Measurements from ENCODE around the gene TAF4B. TPM values are rescaled to one million over a fixed set of nuclear protein-coding genes. Genes with fewer than 3 reads are reported as not detected.

TAF4B gene
- total and polyA plus RNA-seq, 7 experiments from 2014 or later, result 7.3 to 15.7 (median 12.6) TPM

DNA sequence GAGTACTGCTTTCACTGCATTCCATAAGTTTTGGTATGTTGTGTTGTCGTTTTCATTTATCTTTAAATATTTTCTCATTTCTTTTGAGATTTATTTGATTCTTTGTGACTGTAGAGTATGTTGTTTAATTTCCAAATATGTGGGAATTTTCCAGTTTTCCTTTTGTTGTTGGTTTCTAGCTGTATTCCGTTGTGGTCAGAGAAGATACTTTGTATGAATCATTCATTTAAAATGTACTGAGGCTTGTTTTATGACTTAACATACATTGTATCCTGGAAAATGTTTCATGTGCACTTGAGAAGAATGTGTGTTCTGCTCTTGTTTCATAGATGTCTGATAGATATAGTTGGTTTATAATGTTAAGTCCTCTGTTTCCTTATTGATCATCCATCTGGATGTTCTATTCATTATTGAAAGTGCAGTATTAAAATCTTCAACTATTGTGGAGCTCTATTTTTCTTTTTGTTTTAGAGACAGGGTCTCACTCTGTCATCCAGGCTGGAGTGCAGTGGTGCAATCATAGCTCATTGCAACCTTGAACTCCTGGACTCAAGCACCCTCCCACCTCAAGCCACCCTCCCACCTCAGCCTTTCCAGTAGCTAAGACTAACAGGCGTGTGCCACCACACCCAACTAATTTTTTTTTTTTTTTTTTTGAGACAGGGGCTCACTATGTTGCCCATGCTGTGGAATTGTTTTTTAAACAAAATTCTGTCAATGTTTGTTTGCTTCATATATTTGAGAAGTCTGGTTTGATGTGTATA is 96.8 kb downstream of the TAF4B start:
- H3K36me3 Mint-ChIP-seq, result peaks cover 15 to 66% (median 41%) of the 10 kb centered on the region in 5 donors
- H3K4me1 Mint-ChIP-seq, result peaks cover 0 to 6% (median 0%) of the 10 kb centered on the region in 7 donors
- H3K27ac Mint-ChIP-seq, result peak overlapping the region in 1 of 9 donors; percentile 41
- ChIA-PET CTCF (no interaction called here), POLR2A (interaction anchor here (0.7 kb wide), 1 partner anchor 221 kb away, joined by 4 read pairs; no protein-coding TSS in a partner anchor)
- H3K27ac ChIP-seq (ENCODE audit: low read depth, low read length), result no peak overlapping the region
- no peaks in the 10 kb centered on the region for H3K9me3 ChIP-seq (ENCODE audit: control insufficient read depth in 2 of 3, low read length in 3 of 3)
- H3K4me3 ChIP-seq (ENCODE audit: low read length), result no peak overlapping the region
- ATAC-seq, result no peak
- no peaks in the 10 kb centered on the region for H3K9me3 Mint-ChIP-seq
- DNase-seq, result no peak
- intact Hi-C loops (cut with micrococcal nuclease), result no loop called here
- no peaks in the 10 kb centered on the region for H3K27me3 ChIP-seq (ENCODE audit: control insufficient read depth in 2 of 2, insufficient read depth in 2 of 2, low read length in 2 of 2)
- H3K4me3 Mint-ChIP-seq, result no peak overlapping the region
- H3K36me3 ChIP-seq (ENCODE audit: control insufficient read depth in 2 of 3, insufficient read depth in 3 of 3, low read length in 3 of 3), result peaks cover 0 to 12% (median 0%) of the 10 kb centered on the region in 3 experiments
- no peaks in the 10 kb centered on the region for H3K27me3 Mint-ChIP-seq
- no peaks in the 10 kb centered on the region for H3K4me1 ChIP-seq (ENCODE audit: control insufficient read depth in 2 of 2, insufficient read depth in 2 of 2, low read length in 2 of 2)

DNA sequence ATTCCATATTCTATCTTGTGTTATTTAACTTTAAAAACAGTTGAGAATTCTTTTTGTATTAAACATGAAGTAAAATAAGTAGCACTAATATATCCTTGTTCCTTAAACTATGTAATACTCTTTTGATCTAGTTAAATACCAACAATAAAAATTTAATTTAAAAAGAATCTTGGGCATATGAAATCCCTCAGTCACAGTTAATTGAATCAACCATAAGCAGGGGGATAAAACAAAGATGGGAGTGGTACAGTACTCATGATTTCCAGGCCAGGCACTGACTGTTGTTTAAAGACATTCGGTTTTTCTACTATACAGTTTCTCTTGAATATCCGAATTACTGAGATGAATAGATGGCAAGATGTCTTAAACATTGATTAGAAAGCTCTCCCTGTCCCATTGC is 99.5 kb downstream of the TAF4B start:
- POLR2A ChIA-PET, result no interaction called here

DNA sequence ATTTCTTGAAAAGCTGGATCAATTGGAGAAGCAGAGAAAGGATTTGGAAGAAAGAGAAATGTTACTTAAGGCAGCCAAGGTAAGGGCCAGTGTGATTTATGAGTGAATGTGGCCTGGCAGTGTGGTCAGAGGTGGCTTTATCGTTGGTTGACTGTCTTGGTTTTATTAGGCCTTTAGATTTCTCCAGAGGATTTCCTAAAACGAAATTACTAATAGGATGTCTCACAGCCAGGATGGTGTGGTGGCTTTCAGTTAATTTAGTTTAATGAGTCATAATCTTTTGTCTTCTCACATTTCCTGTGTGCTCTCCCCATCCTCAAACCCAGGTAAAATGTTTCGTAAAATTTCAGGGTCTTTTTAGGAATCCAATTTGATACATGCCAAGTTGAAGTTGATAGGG is 100.8 kb downstream of the TAF4B start:
- intact Hi-C loops (cut with micrococcal nuclease), result no loop called here
- peaks cover 0 to 6% (median 0%) of the 10 kb centered on the region in 7 donors for H3K4me1 Mint-ChIP-seq
- H3K4me3 ChIP-seq (ENCODE audit: low read length), result no peak overlapping the region
- DNase-seq (no peak), ATAC-seq (no peak)
- no peaks in the 10 kb centered on the region for H3K4me1 ChIP-seq (ENCODE audit: control insufficient read depth in 2 of 2, insufficient read depth in 2 of 2, low read length in 2 of 2)
- ChIA-PET CTCF (no interaction called here), POLR2A (no interaction called here)
- H3K27ac ChIP-seq (ENCODE audit: low read depth, low read length), result no peak overlapping the region
- no peaks in the 10 kb centered on the region for H3K9me3 ChIP-seq (ENCODE audit: control insufficient read depth in 2 of 3, low read length in 3 of 3)
- no peak overlapping the region for H3K4me3 Mint-ChIP-seq
- peaks cover 12 to 46% (median 21%) of the 10 kb centered on the region in 5 donors for H3K36me3 Mint-ChIP-seq
- no peaks in the 10 kb centered on the region for H3K27me3 Mint-ChIP-seq
- peak overlapping the region in 1 of 9 donors; percentile 11 for H3K27ac Mint-ChIP-seq
- no peaks in the 10 kb centered on the region for H3K27me3 ChIP-seq (ENCODE audit: control insufficient read depth in 2 of 2, insufficient read depth in 2 of 2, low read length in 2 of 2)
- H3K9me3 Mint-ChIP-seq, result no peaks in the 10 kb centered on the region
- H3K36me3 ChIP-seq (ENCODE audit: control insufficient read depth in 2 of 3, insufficient read depth in 3 of 3, low read length in 3 of 3), result peaks cover 0 to 16% (median 0%) of the 10 kb centered on the region in 3 experiments

More for the DNA sequence above, 99.5 kb downstream of the TAF4B start:
- intact Hi-C loops (cut with micrococcal nuclease), result no loop called here
- Histone ChIP-seq H3K27ac (ENCODE audit: low read depth, low read length) (no peak overlapping the region), H3K27me3 (ENCODE audit: control insufficient read depth in 2 of 2, insufficient read depth in 2 of 2, low read length in 2 of 2) (no peaks in the 10 kb centered on the region), H3K9me3 (ENCODE audit: control insufficient read depth in 2 of 3, low read length in 3 of 3) (no peaks in the 10 kb centered on the region), H3K4me1 (ENCODE audit: control insufficient read depth in 2 of 2, insufficient read depth in 2 of 2, low read length in 2 of 2) (no peaks in the 10 kb centered on the region), H3K36me3 (ENCODE audit: control insufficient read depth in 2 of 3, insufficient read depth in 3 of 3, low read length in 3 of 3) (peaks cover 0 to 23% (median 0%) of the 10 kb centered on the region in 3 experiments), H3K4me3 (ENCODE audit: low read length) (no peak overlapping the region)
- CTCF ChIA-PET, result no interaction called here
- Mint-ChIP-seq H3K4me3 (no peak overlapping the region), H3K27ac (peak overlapping the region in 1 of 9 donors; percentile 51), H3K27me3 (no peaks in the 10 kb centered on the region), H3K36me3 (peaks cover 15 to 58% (median 33%) of the 10 kb centered on the region in 5 donors), H3K4me1 (peaks cover 0 to 6% (median 0%) of the 10 kb centered on the region in 7 donors), H3K9me3 (no peaks in the 10 kb centered on the region)
- ATAC-seq, result no peak
- no peak for DNase-seq

DNA sequence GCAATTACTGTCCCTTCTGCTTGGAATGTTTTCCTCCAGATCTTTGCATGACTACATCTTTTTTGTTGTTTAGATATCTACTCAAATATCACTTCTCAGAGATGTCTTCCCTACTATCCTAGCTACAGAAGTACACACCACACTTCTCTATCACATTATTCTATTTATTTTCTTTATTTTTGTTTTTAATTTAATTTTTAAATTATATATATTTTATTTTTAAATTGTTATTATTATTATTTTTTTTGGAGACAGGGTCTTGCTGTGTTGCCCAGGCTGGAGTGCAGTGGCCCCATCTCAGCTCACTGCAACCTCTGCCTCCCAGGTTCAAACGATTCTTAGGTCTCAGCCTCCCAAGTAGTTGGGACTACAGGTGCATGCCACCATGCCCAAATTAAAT is 106.7 kb downstream of the TAF4B start:
- no peaks in the 10 kb centered on the region for H3K4me1 ChIP-seq (ENCODE audit: control insufficient read depth in 2 of 2, insufficient read depth in 2 of 2, low read length in 2 of 2)
- CTCF ChIA-PET, result no interaction called here
- H3K4me3 Mint-ChIP-seq, result no peak overlapping the region
- no peak for DNase-seq
- no peaks in the 10 kb centered on the region for H3K9me3 ChIP-seq (ENCODE audit: control insufficient read depth in 2 of 3, low read length in 3 of 3)
- no peak overlapping the region for H3K4me3 ChIP-seq (ENCODE audit: low read length)
- no peaks in the 10 kb centered on the region for H3K27me3 ChIP-seq (ENCODE audit: control insufficient read depth in 2 of 2, insufficient read depth in 2 of 2, low read length in 2 of 2)
- no peaks in the 10 kb centered on the region for H3K9me3 Mint-ChIP-seq
- H3K4me1 Mint-ChIP-seq, result peaks cover 0 to 16% (median 6%) of the 10 kb centered on the region in 7 donors
- intact Hi-C loops (cut with micrococcal nuclease), result no loop called here
- H3K27ac Mint-ChIP-seq, result peak overlapping the region in 1 of 9 donors; percentile 6
- H3K27ac ChIP-seq (ENCODE audit: low read depth, low read length), result no peak overlapping the region
- H3K36me3 ChIP-seq (ENCODE audit: control insufficient read depth in 2 of 3, insufficient read depth in 3 of 3, low read length in 3 of 3), result peaks cover 0 to 25% (median 0%) of the 10 kb centered on the region in 3 experiments
- POLR2A ChIA-PET, result no interaction called here
- H3K36me3 Mint-ChIP-seq, result peaks cover 0 to 10% (median 4%) of the 10 kb centered on the region in 5 donors
- no peaks in the 10 kb centered on the region for H3K27me3 Mint-ChIP-seq
- no peak for ATAC-seq

DNA sequence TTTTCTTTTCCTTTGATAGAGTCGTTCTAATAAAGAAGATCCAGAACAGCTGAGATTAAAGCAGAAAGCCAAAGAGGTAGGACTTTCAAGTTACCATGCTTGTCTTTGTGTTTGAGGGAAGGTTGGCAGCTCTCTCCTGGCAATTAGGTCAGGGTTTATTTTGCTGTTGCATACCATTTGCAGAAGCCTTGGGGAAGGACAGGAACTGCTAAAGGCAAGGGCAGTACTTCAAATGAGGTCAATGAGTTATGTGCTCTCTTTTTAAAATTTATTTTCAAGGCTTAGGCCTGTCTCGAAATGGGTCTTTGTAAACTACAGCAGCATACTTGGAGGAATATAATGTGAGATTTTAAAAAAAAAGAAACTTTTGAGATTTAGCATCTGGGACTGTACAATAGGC is 108.9 kb downstream of the TAF4B start:
- Histone ChIP-seq H3K4me1 (ENCODE audit: control insufficient read depth in 2 of 2, insufficient read depth in 2 of 2, low read length in 2 of 2) (no peaks in the 10 kb centered on the region), H3K9me3 (ENCODE audit: control insufficient read depth in 2 of 3, low read length in 3 of 3) (no peaks in the 10 kb centered on the region), H3K27me3 (ENCODE audit: control insufficient read depth in 2 of 2, insufficient read depth in 2 of 2, low read length in 2 of 2) (no peaks in the 10 kb centered on the region), H3K36me3 (ENCODE audit: control insufficient read depth in 2 of 3, insufficient read depth in 3 of 3, low read length in 3 of 3) (peaks cover 0 to 15% (median 0%) of the 10 kb centered on the region in 3 experiments), H3K27ac (ENCODE audit: low read depth, low read length) (no peak overlapping the region), H3K4me3 (ENCODE audit: low read length) (no peak overlapping the region)
- Mint-ChIP-seq H3K27me3 (no peaks in the 10 kb centered on the region), H3K9me3 (no peaks in the 10 kb centered on the region), H3K4me3 (no peak overlapping the region), H3K36me3 (peaks cover 0 to 20% (median 16%) of the 10 kb centered on the region in 5 donors), H3K4me1 (peaks cover 0 to 16% (median 6%) of the 10 kb centered on the region in 7 donors), H3K27ac (peak overlapping the region in 1 of 9 donors; percentile 7)
- ChIA-PET POLR2A (no interaction called here), CTCF (interaction anchor here (0.6 to 1.2 kb wide), 4 partner anchors 13 to 146 kb away, joined by 3 read pairs; no protein-coding TSS in a partner anchor)
- DNase-seq (no peak), ATAC-seq (no peak)
- intact Hi-C loops (cut with micrococcal nuclease), result no loop called here

DNA sequence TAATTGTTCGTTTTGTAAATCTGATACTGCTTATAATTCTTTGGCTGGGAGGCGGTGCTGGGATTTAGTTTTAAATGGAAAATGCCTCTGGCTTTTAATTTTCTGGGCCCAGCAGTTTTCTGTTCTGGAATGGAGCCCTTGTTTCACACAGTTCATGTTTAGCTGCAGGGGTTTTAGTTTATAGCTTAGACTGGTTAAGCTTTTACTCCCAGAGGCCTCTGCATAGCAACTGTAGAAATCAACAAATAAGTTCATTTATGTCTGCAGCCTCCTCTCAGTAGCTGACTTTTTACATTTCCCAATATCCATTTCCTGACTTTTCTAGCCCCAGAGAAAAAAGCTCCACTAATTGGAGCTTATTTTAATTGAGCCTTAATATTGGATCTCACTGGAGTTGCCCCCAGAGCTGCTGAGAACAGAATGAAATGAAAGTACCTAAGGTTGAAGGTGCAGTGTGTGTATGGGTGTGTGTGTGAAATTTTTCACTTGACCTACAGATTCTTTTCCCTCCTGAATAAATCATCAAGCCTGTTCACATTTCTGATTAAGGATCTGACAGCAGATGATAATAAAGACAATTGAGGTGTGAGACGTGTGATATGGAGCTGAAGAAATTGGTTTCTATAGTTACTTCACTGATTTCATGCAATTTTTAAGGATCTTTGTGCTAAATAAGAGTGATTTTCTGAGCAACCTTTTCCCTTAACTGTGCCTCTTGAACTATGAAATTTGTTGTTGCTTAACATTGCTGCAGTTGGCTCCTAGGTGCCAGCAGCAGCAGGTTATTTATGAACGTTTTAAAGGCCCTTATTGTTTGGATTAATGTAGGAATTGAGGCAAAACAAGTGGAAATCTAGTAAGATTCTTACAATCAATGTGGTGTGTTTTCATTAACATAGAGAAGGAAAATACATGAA is 109.6 kb downstream of the TAF4B start:
- DNase-seq (no peak), ATAC-seq (no peak)
- POLR2A ChIA-PET, result no interaction called here
- peak overlapping the region in 4 of 9 donors; percentile 0 to 33 (median 14) for H3K27ac Mint-ChIP-seq
- no peaks in the 10 kb centered on the region for H3K27me3 Mint-ChIP-seq
- peaks cover 0 to 16% (median 6%) of the 10 kb centered on the region in 7 donors for H3K4me1 Mint-ChIP-seq
- Histone ChIP-seq H3K4me1 (ENCODE audit: control insufficient read depth in 2 of 2, insufficient read depth in 2 of 2, low read length in 2 of 2) (no peaks in the 10 kb centered on the region), H3K9me3 (ENCODE audit: control insufficient read depth in 2 of 3, low read length in 3 of 3) (no peaks in the 10 kb centered on the region), H3K4me3 (ENCODE audit: low read length) (no peak overlapping the region), H3K36me3 (ENCODE audit: control insufficient read depth in 2 of 3, insufficient read depth in 3 of 3, low read length in 3 of 3) (peaks cover 0 to 11% (median 0%) of the 10 kb centered on the region in 3 experiments), H3K27me3 (ENCODE audit: control insufficient read depth in 2 of 2, insufficient read depth in 2 of 2, low read length in 2 of 2) (no peaks in the 10 kb centered on the region), H3K27ac (ENCODE audit: low read depth, low read length) (no peak overlapping the region)
- no peaks in the 10 kb centered on the region for H3K9me3 Mint-ChIP-seq
- CTCF ChIA-PET, result interaction anchor here (0.5 to 1.2 kb wide), 5 partner anchors 14 to 406 kb away, joined by 3 to 4 read pairs (median 3); no protein-coding TSS in a partner anchor
- peaks cover under 1 to 21% (median 17%) of the 10 kb centered on the region in 5 donors for H3K36me3 Mint-ChIP-seq
- intact Hi-C loops (cut with micrococcal nuclease), result loop anchor here (2.0 kb wide), 2 partner anchors 415 to 1609 kb away; no protein-coding TSS in a partner anchor
- no peak overlapping the region for H3K4me3 Mint-ChIP-seq
